HepG2 (cell line): ENCODE data around the gene ANKRD60. TPM values are rescaled to one million over a fixed set of nuclear protein-coding genes. Genes with fewer than 3 reads are reported as not detected.
A peak's percentile ranks its signal among the peaks of the same experiment; 100 is the strongest.

Experiments
- BHLHE40 ChIP-seq: IDR thresholded peaks from 2 replicates; pipeline ENCODE4 v1.6.1; 2011; ENCODE audit warnings: low read length, improper control_type of control experiment
- MED8 ChIP-seq: sonication (generic); formaldehyde crosslinking; IDR thresholded peaks from 2 replicates; pipeline ENCODE4 v1.8.1; 2023; ENCODE audit warnings: mild to moderate bottlenecking, missing genetic modification reagents; ENCODE audit not compliant: insufficient replicate concordance
- MZF1 ChIP-seq: sonication (generic); formaldehyde crosslinking; IDR thresholded peaks from 2 replicates; pipeline ENCODE4 v1.8.1; 2023; ENCODE audit warnings: mild to moderate bottlenecking, missing genetic modification reagents, borderline replicate concordance
- NKX3-1 ChIP-seq: sonication (generic); formaldehyde crosslinking; IDR thresholded peaks from 2 replicates; pipeline ENCODE4 v1.5.0; 2020; ENCODE audit warnings: missing genetic modification reagents
- POLR2A ChIP-seq, 2 experiments: IDR thresholded peaks; 2 replicates each; pipeline ENCODE4 v1.6.1; 2011; ENCODE audit warnings: low read depth in 2 of 2, low read length in 2 of 2, mild to moderate bottlenecking in 1 of 2, moderate library complexity in 1 of 2; ENCODE audit not compliant: insufficient read depth in 1 of 2
- POLR2AphosphoS5 ChIP-seq: IDR thresholded peaks from 2 replicates; pipeline ENCODE4 v1.6.1; 2012; ENCODE audit warnings: low read depth, low read length
- RFXANK ChIP-seq: IDR thresholded peaks from 2 replicates; pipeline ENCODE4 v1.6.1; 2016
- RXRA ChIP-seq: sonication (generic); formaldehyde crosslinking; IDR thresholded peaks from 2 replicates; pipeline ENCODE4 v1.5.1; 2020; ENCODE audit warnings: missing genetic modification reagents
- SAFB2 ChIP-seq: sonication (generic); formaldehyde crosslinking; IDR thresholded peaks from 2 replicates; pipeline ENCODE4 v1.5.1; 2020; ENCODE audit warnings: missing genetic modification reagents, low read depth, mild to moderate bottlenecking, borderline replicate concordance
- SALL1 ChIP-seq: sonication (generic); formaldehyde crosslinking; IDR thresholded peaks from 2 replicates; pipeline ENCODE4 v1.8.0; 2022; ENCODE audit warnings: mild to moderate bottlenecking, missing genetic modification reagents
- SMAD1 ChIP-seq: sonication (generic); formaldehyde crosslinking; IDR thresholded peaks from 2 replicates; pipeline ENCODE4 v1.4.0; 2020; ENCODE audit warnings: missing genetic modification reagents, low read depth, mild to moderate bottlenecking, borderline replicate concordance
- YEATS4 ChIP-seq: sonication (generic); formaldehyde crosslinking; IDR thresholded peaks from 2 replicates; pipeline ENCODE4 v1.4.0; 2020; ENCODE audit warnings: missing genetic modification reagents, borderline replicate concordance
- ZFP82 ChIP-seq: sonication (generic); formaldehyde crosslinking; IDR thresholded peaks from 2 replicates; pipeline ENCODE4 v1.5.1; 2020; ENCODE audit warnings: mild to moderate bottlenecking, missing genetic modification reagents, borderline replicate concordance
- ZNF296 ChIP-seq: sonication (generic); formaldehyde crosslinking; conservative IDR thresholded peaks from 2 replicates; pipeline ENCODE4 v1.5.0; 2020; ENCODE audit warnings: mild to moderate bottlenecking, missing genetic modification reagents
- ZNF367 ChIP-seq: sonication (generic); formaldehyde crosslinking; IDR thresholded peaks from 2 replicates; pipeline ENCODE4 v1.4.0; 2020; ENCODE audit warnings: missing genetic modification reagents, borderline replicate concordance
- ZNF598 ChIP-seq: sonication (generic); formaldehyde crosslinking; IDR thresholded peaks from 2 replicates; pipeline ENCODE4 v1.5.1; 2020; ENCODE audit warnings: mild to moderate bottlenecking, missing genetic modification reagents, borderline replicate concordance
- ZNF672 ChIP-seq: sonication (generic); formaldehyde crosslinking; IDR thresholded peaks from 2 replicates; pipeline ENCODE4 v1.8.1; 2022; ENCODE audit warnings: missing genetic modification reagents
- polyA plus RNA-seq, 8 experiments: library from polyadenylated mRNA; depleted of rRNA in 3 of 8; stranded (reverse) in 7 of 8; unstranded in 1 of 8; fragments of >200 nt; fragmentation: Illumina TruSeq in 4 of 8; extraction: Trizol in 4 of 8; gene quantifications; 2 replicates each; pipeline versions ENCODE4 v1.2.1 to v1.2.3, GENCODE V29; 2011 to 2016; ENCODE audit warnings: low read depth in 4 of 8, missing spikeins in 1 of 8, mixed read lengths in 1 of 8; ENCODE audit not compliant: insufficient read depth in 1 of 8
- total RNA-seq, 5 experiments: library from RNA; depleted of rRNA; stranded (reverse); fragments of >200 nt; fragmentation: Illumina TruSeq; extraction: Trizol; gene quantifications; 2 replicates each; pipeline ENCODE4 v1.2.3, GENCODE V29; 2016; ENCODE audit warnings: low read depth in 1 of 5
- TF ChIP-seq, protein P1 (sequence below): sonication (generic); formaldehyde crosslinking; IDR thresholded peaks from 2 replicates; pipeline ENCODE4 v1.8.0; 2022; ENCODE audit warnings: low read depth, missing genetic modification reagents
- TF ChIP-seq, protein P2 (sequence below): sonication (generic); formaldehyde crosslinking; IDR thresholded peaks from 2 replicates; pipeline ENCODE4 v1.8.1; 2023; ENCODE audit warnings: missing genetic modification reagents, mild to moderate bottlenecking, borderline replicate concordance
- TF ChIP-seq, protein P3 (sequence below): conservative IDR thresholded peaks from 2 replicates; pipeline ENCODE4 v1.6.1; 2018; ENCODE audit warnings: missing genetic modification reagents
- TF ChIP-seq, protein P4 (sequence below): sonication (generic); formaldehyde crosslinking; IDR thresholded peaks from 2 replicates; pipeline ENCODE4 v1.5.0; 2020; ENCODE audit warnings: mild to moderate bottlenecking, missing genetic modification reagents, borderline replicate concordance
- TF ChIP-seq, protein P5 (sequence below): sonication (generic); formaldehyde crosslinking; IDR thresholded peaks from 2 replicates; pipeline ENCODE4 v1.5.1; 2020; ENCODE audit warnings: missing genetic modification reagents, mild to moderate bottlenecking, borderline replicate concordance
- TF ChIP-seq, protein P6 (sequence below): sonication (generic); formaldehyde crosslinking; IDR thresholded peaks from 2 replicates; pipeline ENCODE4 v1.4.0; 2020; ENCODE audit warnings: mild to moderate bottlenecking, low read depth, missing genetic modification reagents

Gene ANKRD60
- total and polyA plus RNA-seq, 2 of the 13 experiments (the other 11 are each of a cell fraction or from before 2014, with no cell fraction given), result not detected

DNA sequence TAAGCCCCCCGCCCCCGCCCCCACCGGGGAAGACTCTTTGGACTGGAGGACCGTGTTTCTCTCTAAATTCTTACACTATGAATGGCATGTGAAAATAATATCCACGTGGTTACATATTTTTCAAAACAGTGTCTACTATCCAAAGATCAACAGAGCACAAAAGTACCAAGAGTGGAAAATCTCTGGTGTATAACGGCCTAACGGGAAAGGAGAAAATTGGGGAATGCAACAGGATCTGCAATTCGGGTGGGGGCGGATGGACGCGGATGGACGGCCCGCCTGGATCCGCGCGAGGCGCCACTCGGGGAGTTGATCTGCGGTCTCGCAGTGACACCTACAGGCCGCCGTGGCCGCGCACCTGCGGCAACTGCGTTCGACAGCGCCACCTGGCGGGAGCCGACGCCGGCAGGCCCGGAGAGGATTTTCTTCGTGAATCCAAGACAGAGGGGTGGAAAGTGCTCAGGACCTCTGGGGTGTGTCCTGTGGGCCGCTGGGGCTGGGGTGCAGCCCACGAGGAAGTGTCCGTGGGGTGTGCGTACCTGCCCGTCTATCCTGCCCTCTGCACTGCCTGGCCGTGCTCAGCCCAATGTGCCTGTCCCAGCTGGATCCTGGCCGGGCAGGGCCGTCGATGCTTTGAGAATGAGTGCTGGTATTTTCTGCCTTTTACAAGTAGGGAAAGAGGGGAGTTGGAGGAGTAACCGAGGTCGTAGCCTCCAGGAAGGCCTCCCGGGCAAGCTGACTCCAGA lies 18.6 kb downstream of the ANKRD60 start (continued):
- TF ChIP-seq ZNF367 (CRISPR knock-in tag) (no peak), NKX3-1 (CRISPR knock-in tag) (no peak), ZNF672 (no peak), ZNF296 (no peak; the same call in 1 of the 2 replicates), MZF1 (CRISPR knock-in tag) (peak; percentile 61; the same call in 1 of the 2 replicates), POLR2A (IDR thresholded peaks at IDR 0.05; ENCODE audit: insufficient read depth in 1 of 2, low read depth in 2 of 2, low read length in 2 of 2) (no peak), ZNF598 (CRISPR knock-in tag) (no peak; the same call in 1 of the 2 replicates), SMAD1 (CRISPR knock-in tag) (no peak), MED8 (CRISPR knock-in tag) (no peak), RXRA (CRISPR knock-in tag) (peak; percentile 72), RFXANK (CRISPR knock-in tag) (no peak), YEATS4 (CRISPR knock-in tag) (peak; percentile 57; the same call in 1 of the 2 replicates), SALL1 (peak; percentile 69; the same call in 1 of the 2 replicates), ZFP82 (CRISPR knock-in tag) (0 out of 2 replicates have a peak, but pooled peaks have one; percentile 29), BHLHE40 (peak; percentile 66), SAFB2 (CRISPR knock-in tag) (no peak), POLR2AphosphoS5 (no peak)
- TF ChIP-seq, protein P1, sequence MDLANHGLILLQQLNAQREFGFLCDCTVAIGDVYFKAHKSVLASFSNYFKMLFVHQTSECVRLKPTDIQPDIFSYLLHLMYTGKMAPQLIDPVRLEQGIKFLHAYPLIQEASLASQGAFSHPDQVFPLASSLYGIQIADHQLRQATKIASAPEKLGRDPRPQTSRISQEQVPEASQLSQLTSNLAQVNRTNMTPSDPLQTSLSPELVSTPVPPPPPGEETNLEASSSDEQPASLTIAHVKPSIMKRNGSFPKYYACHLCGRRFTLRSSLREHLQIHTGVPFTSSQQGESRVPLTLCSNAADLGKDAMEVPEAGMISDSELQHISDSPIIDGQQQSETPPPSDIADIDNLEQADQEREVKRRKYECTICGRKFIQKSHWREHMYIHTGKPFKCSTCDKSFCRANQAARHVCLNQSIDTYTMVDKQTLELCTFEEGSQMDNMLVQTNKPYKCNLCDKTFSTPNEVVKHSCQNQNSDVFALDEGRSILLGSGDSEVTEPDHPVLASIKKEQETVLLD, result no peak
- TF ChIP-seq, protein P2, sequence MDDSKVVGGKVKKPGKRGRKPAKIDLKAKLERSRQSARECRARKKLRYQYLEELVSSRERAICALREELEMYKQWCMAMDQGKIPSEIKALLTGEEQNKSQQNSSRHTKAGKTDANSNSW (CRISPR knock-in tag), result no peak
- TF ChIP-seq, protein P3, sequence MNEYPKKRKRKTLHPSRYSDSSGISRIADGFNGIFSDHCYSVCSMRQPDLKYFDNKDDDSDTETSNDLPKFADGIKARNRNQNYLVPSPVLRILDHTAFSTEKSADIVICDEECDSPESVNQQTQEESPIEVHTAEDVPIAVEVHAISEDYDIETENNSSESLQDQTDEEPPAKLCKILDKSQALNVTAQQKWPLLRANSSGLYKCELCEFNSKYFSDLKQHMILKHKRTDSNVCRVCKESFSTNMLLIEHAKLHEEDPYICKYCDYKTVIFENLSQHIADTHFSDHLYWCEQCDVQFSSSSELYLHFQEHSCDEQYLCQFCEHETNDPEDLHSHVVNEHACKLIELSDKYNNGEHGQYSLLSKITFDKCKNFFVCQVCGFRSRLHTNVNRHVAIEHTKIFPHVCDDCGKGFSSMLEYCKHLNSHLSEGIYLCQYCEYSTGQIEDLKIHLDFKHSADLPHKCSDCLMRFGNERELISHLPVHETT (CRISPR knock-in tag), result peak; percentile 60
- TF ChIP-seq, protein P4, sequence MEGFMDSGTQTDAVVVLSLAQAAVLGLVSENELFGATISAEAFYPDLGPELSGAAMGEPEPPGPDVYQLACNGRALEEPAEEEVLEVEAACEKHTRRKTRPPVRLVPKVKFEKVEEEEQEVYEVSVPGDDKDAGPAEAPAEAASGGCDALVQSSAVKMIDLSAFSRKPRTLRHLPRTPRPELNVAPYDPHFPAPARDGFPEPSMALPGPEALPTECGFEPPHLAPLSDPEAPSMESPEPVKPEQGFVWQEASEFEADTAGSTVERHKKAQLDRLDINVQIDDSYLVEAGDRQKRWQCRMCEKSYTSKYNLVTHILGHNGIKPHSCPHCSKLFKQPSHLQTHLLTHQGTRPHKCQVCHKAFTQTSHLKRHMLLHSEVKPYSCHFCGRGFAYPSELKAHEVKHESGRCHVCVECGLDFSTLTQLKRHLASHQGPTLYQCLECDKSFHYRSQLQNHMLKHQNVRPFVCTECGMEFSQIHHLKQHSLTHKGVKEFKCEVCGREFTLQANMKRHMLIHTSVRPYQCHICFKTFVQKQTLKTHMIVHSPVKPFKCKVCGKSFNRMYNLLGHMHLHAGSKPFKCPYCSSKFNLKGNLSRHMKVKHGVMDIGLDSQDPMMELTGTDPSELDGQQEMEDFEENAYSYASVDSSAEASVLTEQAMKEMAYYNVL, result peak; percentile 79; the same call in 1 of the 2 replicates
- TF ChIP-seq, protein P5, sequence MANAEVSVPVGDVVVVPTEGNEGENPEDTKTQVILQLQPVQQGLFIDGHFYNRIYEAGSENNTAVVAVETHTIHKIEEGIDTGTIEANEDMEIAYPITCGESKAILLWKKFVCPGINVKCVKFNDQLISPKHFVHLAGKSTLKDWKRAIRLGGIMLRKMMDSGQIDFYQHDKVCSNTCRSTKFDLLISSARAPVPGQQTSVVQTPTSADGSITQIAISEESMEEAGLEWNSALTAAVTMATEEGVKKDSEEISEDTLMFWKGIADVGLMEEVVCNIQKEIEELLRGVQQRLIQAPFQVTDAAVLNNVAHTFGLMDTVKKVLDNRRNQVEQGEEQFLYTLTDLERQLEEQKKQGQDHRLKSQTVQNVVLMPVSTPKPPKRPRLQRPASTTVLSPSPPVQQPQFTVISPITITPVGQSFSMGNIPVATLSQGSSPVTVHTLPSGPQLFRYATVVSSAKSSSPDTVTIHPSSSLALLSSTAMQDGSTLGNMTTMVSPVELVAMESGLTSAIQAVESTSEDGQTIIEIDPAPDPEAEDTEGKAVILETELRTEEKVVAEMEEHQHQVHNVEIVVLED (CRISPR knock-in tag), result no peak
- TF ChIP-seq, protein P6, sequence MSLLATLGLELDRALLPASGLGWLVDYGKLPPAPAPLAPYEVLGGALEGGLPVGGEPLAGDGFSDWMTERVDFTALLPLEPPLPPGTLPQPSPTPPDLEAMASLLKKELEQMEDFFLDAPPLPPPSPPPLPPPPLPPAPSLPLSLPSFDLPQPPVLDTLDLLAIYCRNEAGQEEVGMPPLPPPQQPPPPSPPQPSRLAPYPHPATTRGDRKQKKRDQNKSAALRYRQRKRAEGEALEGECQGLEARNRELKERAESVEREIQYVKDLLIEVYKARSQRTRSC (CRISPR knock-in tag), result no peak
